Caco-2 (cell line): Measurements from ENCODE around the gene GRK4. TPM values are rescaled to one million over a fixed set of nuclear protein-coding genes. Genes with fewer than 3 reads are reported as not detected.

Experiments
- BruUV-seq: library from RNA; stranded (reverse); fragments of 400-500 nt; replicated peaks from 2 replicates; lab custom pipeline; 2021; lab: Mats Ljungman, UMichigan
- CTCF ChIA-PET: fragments of 300-600 bp; sonication (Branson Sonifier 250); formaldehyde crosslinking; loops from one replicate; lab custom pipeline; 2022; ENCODE audit warnings: antibody characterized with exemption; lab: Charles Lee
- POLR2A ChIA-PET: fragments of 300-600 bp; sonication (Branson Sonifier 250); formaldehyde crosslinking; loops from one replicate; lab custom pipeline; 2022; ENCODE audit warnings: antibody characterized with exemption; lab: Charles Lee
- DNase-seq, 2 experiments: peaks; one replicate each; pipeline versions ENCODE4 v3.0.0 to v3.0.0-alpha.2; 2020 to 2022
- H3K27me3 ChIP-seq: replicated peaks from 2 replicates; pipeline ENCODE4 v1.6.0; 2011; ENCODE audit warnings: low read length; ENCODE audit not compliant: control insufficient read depth, insufficient read depth
- H3K36me3 ChIP-seq: 2 replicates; pipeline ENCODE4 v1.5.1; 2011; ENCODE audit warnings: low read length; ENCODE audit not compliant: control insufficient read depth, insufficient read depth
- H3K4me1 ChIP-seq: fragments of 250-450 bp; sonication (Bioruptor Pico); 2 replicates; pipeline ENCODE4 v1.5.1; 2020; ENCODE audit warnings: mild to moderate bottlenecking
- H3K4me3 ChIP-seq: 2 replicates; pipeline ENCODE4 v1.5.1; 2011; ENCODE audit warnings: low read depth, mild to moderate bottlenecking, control low read depth, low read length
- H3K9me3 ChIP-seq: fragments of 250-450 bp; sonication (Bioruptor Pico); 2 replicates; pipeline ENCODE4 v1.5.1; 2020; ENCODE audit warnings: mild to moderate bottlenecking, moderate library complexity
- H3K27ac Mint-ChIP-seq: one replicate; pipeline ENCODE4 v1.8.0; 2022; ENCODE audit warnings: mixed read lengths; ENCODE audit not compliant: unreplicated experiment
- H3K27me3 Mint-ChIP-seq: one replicate; pipeline ENCODE4 v1.8.0; 2022; ENCODE audit warnings: mixed read lengths; ENCODE audit not compliant: insufficient read depth, unreplicated experiment
- H3K36me3 Mint-ChIP-seq: one replicate; pipeline ENCODE4 v1.8.0; 2022; ENCODE audit warnings: mild to moderate bottlenecking, mixed read lengths; ENCODE audit not compliant: insufficient read depth, unreplicated experiment
- H3K4me1 Mint-ChIP-seq: one replicate; pipeline ENCODE4 v1.8.0; 2022; ENCODE audit warnings: low read depth, mixed read lengths; ENCODE audit not compliant: unreplicated experiment
- H3K4me3 Mint-ChIP-seq: one replicate; pipeline ENCODE4 v1.8.0; 2022; ENCODE audit warnings: mild to moderate bottlenecking, moderate library complexity, mixed read lengths; ENCODE audit not compliant: unreplicated experiment
- H3K9me3 Mint-ChIP-seq: one replicate; pipeline ENCODE4 v1.8.0; 2022; ENCODE audit warnings: mixed read lengths; ENCODE audit not compliant: unreplicated experiment
- intact Hi-C: fragments of 100-400 bp; cut with micrococcal nuclease; formaldehyde crosslinking; loops from one replicate; pipeline ENCODE4 v1.10.0; 2022; ENCODE audit not compliant: unreplicated experiment
- total RNA-seq: library from RNA; stranded (reverse); gene quantifications from 2 replicates; pipeline ENCODE4 v1.2.3, GENCODE V29; 2022
- TF ChIP-seq, protein P1 (sequence below), 2 experiments: fragments of 200-600 bp in 1 of 2; IDR thresholded peaks; 1 replicate in 1 of 2; 2 replicates in 1 of 2; pipeline versions ENCODE4 v1.5.1 to v1.8.0; 2011 to 2022; ENCODE audit warnings: antibody characterized with exemption in 1 of 2, control low read depth in 1 of 2, inconsistent platforms in 1 of 2, low read depth in 1 of 2, low read length in 1 of 2, mild to moderate bottlenecking in 1 of 2, moderate library complexity in 1 of 2; ENCODE audit not compliant: insufficient read depth in 1 of 2, severe bottlenecking in 1 of 2, unreplicated experiment in 1 of 2

GRK4 gene
- total RNA-seq, 1 experiment from 2014 or later: 7.1 TPM

- Mint-ChIP-seq H3K4me3 (no peak overlapping the region), H3K9me3 (no peaks in the 10 kb centered on the region), H3K4me1 (no peaks in the 10 kb centered on the region), H3K27me3 (no peaks in the 10 kb centered on the region), H3K36me3 (peaks cover 88% of the 10 kb centered on the region), H3K27ac (no peak overlapping the region)
- Histone ChIP-seq H3K27me3 (no peaks in the 10 kb centered on the region), H3K36me3 (peaks cover 9% of the 10 kb centered on the region), H3K9me3 (no peaks in the 10 kb centered on the region), H3K4me3 (no peak overlapping the region), H3K4me1 (no peaks in the 10 kb centered on the region)
- TF ChIP-seq, protein P1, sequence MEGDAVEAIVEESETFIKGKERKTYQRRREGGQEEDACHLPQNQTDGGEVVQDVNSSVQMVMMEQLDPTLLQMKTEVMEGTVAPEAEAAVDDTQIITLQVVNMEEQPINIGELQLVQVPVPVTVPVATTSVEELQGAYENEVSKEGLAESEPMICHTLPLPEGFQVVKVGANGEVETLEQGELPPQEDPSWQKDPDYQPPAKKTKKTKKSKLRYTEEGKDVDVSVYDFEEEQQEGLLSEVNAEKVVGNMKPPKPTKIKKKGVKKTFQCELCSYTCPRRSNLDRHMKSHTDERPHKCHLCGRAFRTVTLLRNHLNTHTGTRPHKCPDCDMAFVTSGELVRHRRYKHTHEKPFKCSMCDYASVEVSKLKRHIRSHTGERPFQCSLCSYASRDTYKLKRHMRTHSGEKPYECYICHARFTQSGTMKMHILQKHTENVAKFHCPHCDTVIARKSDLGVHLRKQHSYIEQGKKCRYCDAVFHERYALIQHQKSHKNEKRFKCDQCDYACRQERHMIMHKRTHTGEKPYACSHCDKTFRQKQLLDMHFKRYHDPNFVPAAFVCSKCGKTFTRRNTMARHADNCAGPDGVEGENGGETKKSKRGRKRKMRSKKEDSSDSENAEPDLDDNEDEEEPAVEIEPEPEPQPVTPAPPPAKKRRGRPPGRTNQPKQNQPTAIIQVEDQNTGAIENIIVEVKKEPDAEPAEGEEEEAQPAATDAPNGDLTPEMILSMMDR (IDR thresholded peaks at IDR 0.05; ENCODE audit: insufficient read depth in 1 of 2, low read depth in 1 of 2, low read length in 1 of 2, severe bottlenecking in 1 of 2, unreplicated experiment in 1 of 2): no peak
- DNase-seq: no peak
- BruUV-seq: no TSS peak
- intact Hi-C loops: no loop called here
- ChIA-PET CTCF (no interaction called here), POLR2A (no interaction called here)
Observed at GRCh38 chr4:2946812-2947600, 16.4 kb upstream of the GRK4 start.

DNA sequence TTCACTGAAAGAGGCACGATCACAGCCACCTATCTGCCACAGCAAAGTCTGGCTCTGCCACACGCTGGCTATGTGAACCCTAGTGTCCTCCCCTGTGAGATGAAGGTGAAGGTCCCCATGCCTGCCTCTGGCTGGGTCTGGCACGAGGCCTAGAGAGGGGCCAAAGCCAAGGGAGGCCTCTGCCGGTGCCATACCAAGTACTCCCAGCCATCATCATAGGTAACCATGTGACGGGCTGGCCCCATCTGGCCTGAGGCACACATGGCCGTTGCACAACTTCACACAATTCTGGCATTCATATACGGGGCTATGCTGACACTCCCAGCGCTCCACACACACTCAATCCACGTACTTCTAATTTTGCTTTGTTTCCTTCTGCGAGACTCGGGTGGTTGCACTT is 15.4 kb upstream of the GRK4 start:
- H3K4me1 Mint-ChIP-seq: peaks cover 6% of the 10 kb centered on the region
- H3K36me3 ChIP-seq: peaks cover 11% of the 10 kb centered on the region
- H3K4me1 ChIP-seq: peaks cover 5% of the 10 kb centered on the region; the same call in 1 of the 2 replicates
- no TSS peak for BruUV-seq
- no peaks in the 10 kb centered on the region for H3K9me3 ChIP-seq
- no peaks in the 10 kb centered on the region for H3K27me3 ChIP-seq
- ChIA-PET POLR2A (interaction anchor here (0.5 kb wide), 1 partner anchor 187 kb away, joined by 3 read pairs; no protein-coding TSS in a partner anchor), CTCF (interaction anchor here (1.4 kb wide), 1 partner anchor 13 kb away, joined by 5 read pairs; no protein-coding TSS in a partner anchor)
- no peak overlapping the region for H3K4me3 ChIP-seq
- DNase-seq: no peak
- H3K27ac Mint-ChIP-seq: no peak overlapping the region
- no peaks in the 10 kb centered on the region for H3K27me3 Mint-ChIP-seq
- no peaks in the 10 kb centered on the region for H3K9me3 Mint-ChIP-seq
- TF ChIP-seq, protein P1 (IDR thresholded peaks at IDR 0.05; ENCODE audit: insufficient read depth in 1 of 2, low read depth in 1 of 2, low read length in 1 of 2, severe bottlenecking in 1 of 2, unreplicated experiment in 1 of 2): no peak
- no peak overlapping the region for H3K4me3 Mint-ChIP-seq
- H3K36me3 Mint-ChIP-seq: peaks cover 88% of the 10 kb centered on the region
- intact Hi-C loops: no loop called here

- Mint-ChIP-seq H3K27ac (peak overlapping the region; percentile 45), H3K4me1 (peaks cover 6% of the 10 kb centered on the region), H3K36me3 (peaks cover 89% of the 10 kb centered on the region), H3K27me3 (no peaks in the 10 kb centered on the region), H3K4me3 (no peak overlapping the region), H3K9me3 (no peaks in the 10 kb centered on the region)
- BruUV-seq: no TSS peak
- no peaks in the 10 kb centered on the region for H3K27me3 ChIP-seq
- H3K4me3 ChIP-seq: no peak overlapping the region
- peak in 1 of 2 experiments; percentile 54 for DNase-seq
- H3K9me3 ChIP-seq: no peaks in the 10 kb centered on the region
- ChIA-PET CTCF (interaction anchor here (0.6 to 1.4 kb wide), 5 partner anchors 14 to 267 kb away, joined by 3 to 13 read pairs (median 5); partner anchors contain the start of genes GRK4 and NOP14), POLR2A (no interaction called here)
- intact Hi-C loops: loop anchor here (1.0 kb wide), 1 partner anchor 88 kb away; no protein-coding TSS in a partner anchor
- peaks cover 11% of the 10 kb centered on the region for H3K36me3 ChIP-seq
- TF ChIP-seq, protein P1 (IDR thresholded peaks at IDR 0.05; ENCODE audit: insufficient read depth in 1 of 2, low read depth in 1 of 2, low read length in 1 of 2, severe bottlenecking in 1 of 2, unreplicated experiment in 1 of 2): peak; percentile 49 to 51
- H3K4me1 ChIP-seq: peaks cover 5% of the 10 kb centered on the region; the same call in 1 of the 2 replicates
Observed at GRCh38 chr4:2948895-2949781, 14.2 kb upstream of the GRK4 start.
